GM21360 (cell line): Measurements from ENCODE around the gene RYR1.
"Not testable (repeated sequence)": the region's sequence is repeated elsewhere in the genome, so short reads cannot be mapped to it uniquely, and the experiment has no call there.

ENCODE experiments used
- ATAC-seq: cut with Tn5 transposase; IDR thresholded peaks from one replicate; pipeline ENCODE4 v1.9.1; 2021; ENCODE audit warnings: mild to moderate bottlenecking, moderate library complexity; ENCODE audit not compliant: unreplicated experiment

RYR1 gene

DNA sequence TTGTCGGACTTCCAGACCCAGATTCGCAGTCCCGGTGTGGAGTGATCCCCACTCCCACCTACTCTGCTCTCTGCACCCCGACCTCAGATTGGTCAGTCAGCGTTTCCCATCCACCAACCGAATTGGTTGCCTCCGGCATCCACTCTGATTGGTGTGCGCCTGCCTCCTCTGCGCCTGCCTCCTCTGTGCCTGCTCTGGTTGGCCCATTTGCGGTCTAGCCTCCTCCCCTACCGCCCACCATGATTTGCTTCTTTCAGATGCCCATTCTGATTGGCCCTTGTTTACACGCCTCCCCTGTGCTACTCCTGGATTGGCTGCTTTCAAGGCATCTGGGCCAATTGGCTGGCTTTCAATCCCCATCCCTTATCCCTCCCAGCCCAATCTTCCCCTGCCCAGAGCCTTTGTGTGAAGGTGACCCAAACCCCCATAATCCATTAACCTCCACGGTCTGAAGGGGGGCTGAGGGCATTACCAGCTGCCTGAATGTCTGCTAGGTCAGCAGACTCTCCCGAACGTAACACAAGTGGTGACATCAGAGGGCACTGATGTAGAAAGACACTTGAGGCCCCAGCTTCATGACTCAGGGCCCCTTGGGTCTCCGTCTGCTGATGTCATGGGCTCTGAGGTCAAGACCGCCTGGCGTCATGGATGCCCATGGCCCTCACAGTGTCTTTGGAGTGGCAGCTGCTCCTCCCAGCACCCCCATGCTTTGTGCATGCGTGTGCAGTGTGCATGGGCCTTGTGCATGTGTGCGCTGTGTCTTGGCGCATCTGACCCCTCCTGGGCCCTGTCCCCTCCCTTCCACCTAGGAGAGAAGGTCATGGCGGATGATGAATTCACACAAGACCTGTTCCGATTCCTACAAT is 103.8 kb downstream of the RYR1 start:
- ATAC-seq: no peak

DNA sequence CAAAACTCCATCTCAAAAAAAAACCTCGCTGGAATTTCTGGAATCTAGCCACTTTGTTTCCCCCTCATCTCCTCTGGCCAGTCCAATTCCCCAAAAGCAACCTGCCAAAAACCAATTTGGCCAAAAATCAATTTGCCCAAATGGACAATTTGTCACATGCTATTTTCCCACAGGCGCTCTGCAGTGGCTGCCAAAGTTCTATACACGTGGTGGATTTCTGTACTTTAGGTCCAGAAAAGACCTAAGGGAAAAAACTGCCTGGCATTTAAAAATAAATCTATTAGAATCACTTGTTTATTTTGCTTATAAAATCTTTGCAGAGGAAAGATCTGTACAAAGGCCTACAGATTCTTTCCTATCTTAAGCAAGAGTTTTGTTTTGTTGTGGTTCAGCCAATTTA is 104.9 kb downstream of the RYR1 start:
- ATAC-seq: no peak

DNA sequence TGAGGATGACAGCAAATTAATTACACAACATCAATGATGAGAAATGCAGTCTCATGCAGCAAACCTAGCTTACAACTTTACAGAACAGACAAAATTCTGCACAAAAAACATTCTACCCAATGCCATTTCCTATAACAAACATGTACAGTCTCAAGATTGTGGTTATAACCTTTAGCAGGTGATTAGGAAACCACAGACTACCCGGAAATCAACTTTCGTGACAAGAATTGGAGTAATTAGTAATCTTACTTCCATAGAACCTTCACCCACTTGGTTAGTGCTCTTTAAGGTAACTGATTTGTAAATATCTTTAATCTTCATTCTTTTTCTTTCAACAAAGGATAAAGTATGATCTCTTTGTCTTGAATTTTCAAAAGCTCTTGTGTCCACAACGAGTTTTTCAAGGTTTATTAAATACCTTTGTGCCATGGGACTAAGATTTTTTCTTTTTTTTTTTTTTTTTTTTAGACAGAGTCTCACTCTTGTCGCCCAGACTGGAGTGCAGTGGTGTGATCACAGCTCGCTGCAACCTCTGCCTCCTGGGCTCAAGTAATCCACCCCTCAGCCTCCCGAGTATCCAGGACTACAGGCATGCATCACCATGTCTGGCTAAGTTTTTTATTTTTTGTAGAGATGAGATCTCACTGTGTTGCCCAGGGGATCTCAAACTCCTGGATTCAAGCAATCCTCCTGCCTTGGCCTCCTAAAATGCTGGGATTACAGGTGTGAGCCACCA is 105.5 kb downstream of the RYR1 start:
- ATAC-seq: no peak

DNA sequence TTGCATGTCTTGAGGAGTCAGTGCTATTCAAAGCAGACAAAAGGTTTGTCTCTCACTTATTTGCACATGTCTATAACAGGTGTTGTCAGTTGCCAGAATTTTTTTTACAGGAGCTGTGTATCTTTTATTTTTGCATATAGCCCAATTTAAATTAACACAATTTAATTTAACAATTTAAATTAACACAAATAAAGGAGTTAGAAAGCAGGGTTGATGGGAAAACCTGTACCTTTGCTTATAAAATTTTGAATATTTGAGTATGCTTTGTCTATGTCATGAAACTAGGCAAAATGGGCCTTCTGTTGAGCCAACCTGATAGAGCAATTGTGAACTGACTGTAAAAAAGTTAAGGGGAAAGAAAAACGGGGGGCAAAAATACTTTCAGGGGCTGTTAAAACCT is 106.3 kb downstream of the RYR1 start:
- no peak for ATAC-seq

DNA sequence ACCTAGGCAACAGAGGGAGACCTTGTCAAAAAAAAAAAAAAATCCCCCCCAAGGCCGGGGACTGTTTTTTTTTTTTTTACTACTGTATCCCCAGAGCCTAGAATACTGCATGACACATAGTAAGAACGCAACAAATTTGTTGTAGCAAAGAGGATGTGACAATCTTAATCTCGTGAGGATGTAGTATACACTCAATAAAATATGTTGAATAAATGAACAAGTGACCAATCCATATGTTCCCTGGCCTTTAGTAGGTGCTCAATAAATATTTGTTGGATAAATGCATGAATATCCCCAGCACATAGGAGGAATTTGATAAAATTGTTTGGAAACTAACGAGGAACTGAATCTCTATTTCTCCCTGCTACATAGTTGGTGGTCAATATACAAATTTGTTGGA is 108.5 kb downstream of the RYR1 start:
- no peak for ATAC-seq

DNA sequence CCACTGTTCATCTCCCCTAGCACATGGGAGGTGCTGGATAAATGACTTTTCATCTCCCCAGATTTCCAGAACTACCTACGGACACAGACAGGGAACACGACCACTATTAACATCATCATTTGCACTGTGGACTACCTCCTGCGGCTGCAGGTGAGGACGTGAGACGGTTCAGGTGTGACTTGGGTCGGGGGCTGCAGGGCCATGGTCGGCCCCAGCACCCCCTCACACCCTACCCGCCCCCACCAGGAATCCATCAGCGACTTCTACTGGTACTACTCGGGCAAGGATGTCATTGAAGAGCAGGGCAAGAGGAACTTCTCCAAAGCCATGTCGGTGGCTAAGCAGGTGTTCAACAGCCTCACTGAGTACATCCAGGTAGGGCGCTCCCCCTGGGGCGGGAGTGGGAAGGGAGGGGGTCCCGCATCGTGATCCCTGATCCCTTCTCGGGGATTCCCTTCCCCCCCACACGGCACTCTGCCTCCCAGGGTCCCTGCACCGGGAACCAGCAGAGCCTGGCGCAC is 109.9 kb downstream of the RYR1 start:
- no peak for ATAC-seq

DNA sequence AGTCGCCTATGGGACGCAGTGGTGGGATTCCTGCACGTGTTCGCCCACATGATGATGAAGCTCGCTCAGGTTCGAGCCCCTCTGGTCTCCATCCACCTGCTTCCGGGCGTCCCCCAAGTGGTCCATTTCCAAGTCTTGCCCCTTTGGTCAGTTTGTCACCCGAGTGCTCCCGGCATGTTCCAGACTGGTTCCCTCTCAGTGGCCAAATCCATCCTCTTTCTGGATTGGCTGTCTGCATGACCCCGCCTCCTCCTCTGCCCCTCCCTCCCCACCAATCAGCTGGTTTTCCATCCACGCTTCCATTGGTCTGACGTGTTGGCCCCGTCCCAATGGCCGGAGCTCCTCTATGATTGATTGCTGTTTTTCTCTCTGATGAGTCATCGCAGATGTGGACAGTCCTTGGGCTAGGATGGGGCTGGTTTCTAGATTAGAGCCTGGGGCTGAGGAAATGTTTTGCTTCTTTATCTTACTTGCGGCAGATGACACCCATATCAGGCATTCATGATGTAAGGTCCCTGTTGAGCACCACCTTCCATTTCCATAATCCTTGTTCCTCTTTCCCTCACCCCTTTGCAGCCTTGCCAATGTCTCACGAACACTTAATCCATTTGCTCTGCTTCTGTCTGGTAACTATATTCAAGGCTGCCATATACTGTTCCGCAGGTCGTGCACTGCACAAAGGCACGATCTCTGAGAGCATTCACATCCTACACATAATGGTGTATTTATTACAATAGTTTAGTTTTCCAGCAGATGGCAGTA is 110.5 kb downstream of the RYR1 start:
- ATAC-seq: no peak

DNA sequence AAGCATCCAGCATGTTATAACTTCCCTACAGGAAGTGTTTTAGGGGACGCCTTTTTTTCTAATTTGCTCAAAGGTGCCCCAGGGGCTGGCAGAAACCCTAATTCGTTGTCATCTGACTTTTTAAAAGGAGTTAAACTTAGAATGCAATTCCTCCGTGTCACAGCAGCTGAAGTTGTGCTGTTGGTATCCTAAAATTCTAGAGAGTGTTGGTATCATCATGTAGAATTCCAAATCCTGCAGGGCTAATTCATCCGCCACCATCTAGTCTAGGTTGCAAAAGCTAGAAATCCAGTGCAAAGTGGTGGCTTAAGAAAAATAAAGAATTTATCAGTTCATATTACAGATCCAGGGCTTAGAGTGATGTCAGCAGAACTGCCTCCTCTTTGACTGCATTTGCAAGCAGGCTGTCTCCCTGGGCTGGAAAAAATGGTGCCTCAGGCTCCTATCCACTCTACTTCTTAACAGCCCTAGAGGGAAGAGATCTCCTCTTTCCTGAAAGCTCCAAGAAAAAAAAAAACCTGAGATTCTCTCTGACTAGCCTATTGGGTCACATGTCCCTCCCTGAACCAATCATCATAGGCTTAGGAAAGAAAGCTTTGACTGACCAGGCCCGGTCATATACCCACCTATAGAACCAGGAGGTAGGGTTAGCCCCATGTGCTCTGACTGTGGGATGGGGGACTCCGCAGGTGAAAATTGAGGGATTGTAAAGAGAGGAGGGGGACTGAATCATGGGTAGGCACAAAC is 111.3 kb downstream of the RYR1 start:
- no peak for ATAC-seq

DNA sequence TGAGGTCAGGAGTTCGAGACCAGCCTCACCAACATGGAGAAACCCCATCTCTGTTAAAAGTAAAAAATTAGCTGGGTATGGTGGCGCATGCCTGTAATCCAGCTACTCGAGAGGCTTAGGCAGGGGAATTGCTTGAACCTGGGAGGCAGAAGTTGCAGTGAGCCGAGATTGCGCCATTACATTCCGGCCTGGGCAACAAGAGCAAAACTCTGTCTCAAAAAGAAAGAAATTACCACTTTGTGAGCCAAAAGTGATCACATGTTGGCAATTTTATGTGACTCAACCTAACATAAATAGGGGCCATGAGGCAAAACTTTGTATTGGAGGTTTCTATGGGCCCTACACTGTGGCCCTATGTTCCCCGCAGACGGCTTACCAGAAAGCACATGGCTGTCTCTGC is 112.1 kb downstream of the RYR1 start:
- ATAC-seq: no peak

DNA sequence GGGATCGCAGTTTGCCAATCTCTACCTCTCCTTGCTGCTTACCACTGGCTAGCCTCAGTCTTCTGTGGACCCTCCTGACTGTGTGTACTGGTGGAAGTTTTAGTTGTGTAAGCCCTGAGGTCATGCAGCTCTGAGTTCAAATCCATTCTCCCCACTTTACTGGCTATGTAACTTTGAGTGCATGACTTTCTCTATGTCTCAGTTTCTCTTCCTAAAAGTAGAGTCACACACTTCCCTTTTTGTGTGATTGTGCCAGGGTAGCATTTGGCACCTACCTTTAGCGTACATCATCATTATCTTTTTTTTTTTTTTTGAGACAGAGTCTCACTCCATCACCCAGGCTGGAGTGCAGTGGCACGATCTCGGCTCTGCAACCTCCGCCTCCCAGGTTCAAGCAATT is 113.9 kb downstream of the RYR1 start:
- no peak for ATAC-seq

DNA sequence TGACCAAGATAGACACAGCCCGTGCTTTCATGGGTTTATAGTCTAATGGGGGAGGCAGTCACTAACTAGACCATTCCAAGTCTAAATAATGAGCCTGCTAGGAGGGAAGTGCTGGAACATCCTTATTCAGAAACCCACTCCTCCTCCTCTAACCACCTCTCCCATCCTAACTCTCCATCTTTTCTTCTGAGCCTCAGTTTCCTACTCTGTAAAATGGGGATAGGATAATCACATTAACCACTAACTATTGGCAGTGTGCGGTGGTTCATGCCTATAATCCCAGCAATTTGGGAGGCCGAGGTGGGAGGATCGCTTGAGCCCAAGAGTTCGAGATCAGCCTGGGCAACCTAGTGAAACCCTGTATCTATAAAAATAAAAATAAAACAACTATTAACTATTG is 115.6 kb downstream of the RYR1 start:
- ATAC-seq: no peak

DNA sequence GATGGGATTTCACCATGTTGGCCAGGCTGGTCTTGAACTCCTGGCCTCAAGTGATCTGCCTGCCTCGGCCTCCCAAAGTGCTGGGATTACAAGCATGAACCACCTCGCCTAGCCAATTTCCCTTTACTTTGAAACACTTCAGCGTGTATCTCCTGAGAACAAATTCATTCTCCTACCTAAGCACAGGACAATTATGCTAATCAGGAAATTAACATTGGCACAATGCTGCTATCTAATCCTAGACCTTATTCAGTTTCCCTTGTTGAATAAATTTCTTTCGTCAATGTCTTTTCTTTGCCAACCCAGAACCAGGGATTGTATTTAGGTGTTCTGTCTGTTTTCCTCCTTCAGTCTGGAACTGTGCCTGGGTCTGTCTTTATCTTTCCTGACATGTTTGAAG is 116.5 kb downstream of the RYR1 start:
- ATAC-seq: no peak

DNA sequence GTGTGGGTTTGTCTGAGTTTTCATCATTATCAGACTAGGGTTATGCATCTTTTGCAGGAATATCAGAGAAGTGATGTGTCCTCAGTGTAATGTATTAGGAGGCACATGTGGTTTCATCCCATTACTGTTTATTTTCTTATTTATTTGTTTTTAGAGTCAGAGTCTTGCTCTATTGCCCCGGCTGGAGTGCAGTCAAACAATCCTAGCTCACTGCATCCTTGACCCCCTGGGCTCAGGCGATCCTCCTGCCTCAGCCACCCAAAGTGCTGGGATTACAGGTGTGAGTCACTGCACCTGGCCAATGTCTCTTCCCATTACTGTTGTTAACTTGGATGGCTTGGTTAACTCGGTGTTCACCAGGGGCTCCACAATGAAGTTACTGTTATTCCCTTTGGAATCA is 116.9 kb downstream of the RYR1 start:
- no peak for ATAC-seq

DNA sequence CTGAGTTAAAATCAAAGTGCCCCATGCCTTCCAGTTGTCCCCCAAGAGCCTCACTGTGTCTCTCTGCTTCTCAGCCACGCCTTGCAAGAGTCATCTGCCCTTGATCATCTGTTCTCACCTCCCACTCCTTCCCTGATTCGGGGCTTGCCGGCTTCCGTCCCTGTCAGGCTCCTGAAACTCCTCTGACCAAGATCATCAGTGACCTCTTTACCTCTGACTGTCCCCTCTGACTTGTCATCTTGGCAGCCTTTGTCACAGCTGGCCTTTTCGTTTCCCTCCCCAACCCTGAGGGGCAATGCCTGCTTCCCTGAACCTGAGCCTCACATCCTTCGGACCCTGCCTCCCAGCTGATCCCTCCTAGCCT is 117.9 kb downstream of the RYR1 start:
- no peak for ATAC-seq

DNA sequence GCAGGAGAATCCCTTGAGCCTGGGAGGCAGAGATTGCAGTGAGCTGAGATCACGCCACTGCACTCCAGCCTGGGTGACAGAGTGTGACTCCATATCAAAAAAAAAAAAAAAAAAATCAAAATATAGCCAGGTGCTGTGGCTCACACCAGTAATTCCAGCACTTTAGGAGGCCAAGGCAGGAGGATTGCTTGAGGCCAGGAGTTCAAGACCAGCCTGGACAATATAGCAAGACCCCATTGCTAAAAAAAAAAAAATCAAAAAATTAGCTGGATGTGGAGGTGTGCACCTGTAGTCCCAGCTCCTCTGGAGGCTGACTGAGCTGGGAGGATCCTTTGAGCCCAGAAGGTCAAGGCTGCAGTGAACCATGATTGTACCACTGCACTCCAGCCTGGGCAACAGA is 119.7 kb downstream of the RYR1 start:
- not testable (repeated sequence) for ATAC-seq

DNA sequence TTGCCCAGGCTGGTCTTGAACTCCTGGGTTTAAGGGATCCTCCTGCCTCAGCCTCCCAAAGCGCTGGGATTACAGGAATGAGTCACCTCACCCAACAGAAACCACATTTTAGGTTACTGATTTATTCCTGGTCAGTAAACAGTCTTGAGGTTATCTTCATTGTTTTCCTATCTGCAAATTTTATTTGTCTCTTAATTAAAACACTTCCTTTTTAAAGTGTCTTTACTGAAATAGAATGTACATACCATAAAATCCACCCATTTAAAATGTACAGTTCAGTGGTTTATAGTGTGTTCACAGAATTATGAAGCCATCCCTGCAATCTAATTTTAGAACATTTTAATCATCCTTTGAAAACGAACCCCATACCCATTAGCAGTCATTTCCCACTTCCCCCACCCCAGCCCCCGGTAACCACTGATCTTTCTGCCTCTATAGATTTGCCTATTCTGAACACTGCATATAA is 121.2 kb downstream of the RYR1 start:
- ATAC-seq: no peak

DNA sequence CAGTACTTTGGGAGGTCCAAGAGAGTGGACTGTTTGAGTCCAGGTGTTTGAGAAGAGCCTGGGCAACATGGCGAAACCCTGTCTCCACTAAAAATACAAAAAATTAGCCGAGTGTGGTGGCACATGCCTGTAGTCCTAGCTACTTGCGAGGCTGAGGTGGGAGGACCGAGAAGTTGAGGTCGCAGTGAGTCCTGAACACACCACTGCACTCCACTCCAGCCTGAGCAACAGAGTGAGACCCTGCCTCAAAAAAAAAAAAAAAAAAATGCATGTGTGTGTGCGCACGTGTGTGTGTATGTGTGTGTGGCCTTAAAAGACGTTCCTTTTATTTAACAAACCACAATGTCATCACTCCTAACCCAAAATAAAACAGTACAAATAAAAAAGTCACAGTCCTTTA is 121.7 kb downstream of the RYR1 start:
- no peak for ATAC-seq

DNA sequence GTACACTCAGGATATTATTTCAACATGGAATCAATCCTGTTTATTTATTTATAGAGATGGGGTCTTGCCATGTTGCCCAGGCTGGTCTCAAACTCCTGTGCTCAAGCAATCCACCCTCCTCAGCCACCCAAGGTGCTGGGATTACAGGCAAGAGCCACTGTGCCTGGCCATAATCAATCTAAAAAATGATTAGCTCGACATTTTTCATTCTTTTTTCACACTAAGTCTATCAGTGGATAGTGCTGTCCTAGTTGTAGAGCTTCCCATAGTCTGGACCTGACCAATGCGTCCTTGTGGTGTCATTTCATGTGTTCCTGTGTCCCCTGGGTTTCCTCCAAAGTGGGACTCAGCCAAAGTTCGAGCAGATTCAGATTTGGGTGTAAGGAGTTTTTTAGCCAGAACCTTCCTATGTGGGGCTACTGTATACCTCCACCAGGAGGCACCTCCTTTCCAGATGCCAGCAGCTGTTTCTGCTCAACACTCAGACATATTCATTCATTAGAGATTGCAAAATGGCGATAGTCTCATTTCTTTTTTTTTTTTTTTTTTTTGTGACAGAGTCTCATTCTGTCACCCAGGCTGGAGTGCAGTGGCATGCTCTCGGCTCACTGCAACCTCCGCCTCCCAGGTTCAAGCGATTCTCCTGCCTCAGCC is 123.2 kb downstream of the RYR1 start:
- no peak for ATAC-seq

DNA sequence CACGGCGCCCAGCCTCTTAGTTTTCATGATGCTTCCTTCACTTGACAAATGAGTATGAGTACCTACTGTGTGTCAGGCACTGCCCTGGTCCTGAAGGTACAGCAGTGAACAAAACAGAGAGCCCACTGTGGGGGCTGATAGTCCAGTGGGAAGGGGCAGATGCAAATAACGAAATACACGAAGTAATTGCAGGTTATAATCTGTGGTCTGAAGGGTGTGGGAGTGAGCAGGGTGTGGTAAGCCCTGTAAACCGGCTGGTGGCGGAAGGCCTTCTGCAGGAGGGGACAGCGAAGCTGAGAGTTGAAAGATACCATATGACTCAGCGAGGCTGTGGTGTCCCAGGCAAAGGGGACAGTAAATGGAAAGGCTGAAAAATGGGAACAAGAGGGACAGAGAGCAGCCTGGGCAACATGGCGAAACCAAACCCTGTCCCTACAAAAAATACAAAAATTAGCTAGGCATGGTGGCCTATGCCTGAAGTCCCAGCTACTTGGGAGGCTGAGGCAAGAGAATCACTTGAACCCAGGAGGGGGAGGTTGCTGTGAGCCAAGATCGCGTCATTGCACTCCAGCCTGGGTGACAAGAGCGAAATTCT is 123.8 kb downstream of the RYR1 start:
- ATAC-seq: no peak

DNA sequence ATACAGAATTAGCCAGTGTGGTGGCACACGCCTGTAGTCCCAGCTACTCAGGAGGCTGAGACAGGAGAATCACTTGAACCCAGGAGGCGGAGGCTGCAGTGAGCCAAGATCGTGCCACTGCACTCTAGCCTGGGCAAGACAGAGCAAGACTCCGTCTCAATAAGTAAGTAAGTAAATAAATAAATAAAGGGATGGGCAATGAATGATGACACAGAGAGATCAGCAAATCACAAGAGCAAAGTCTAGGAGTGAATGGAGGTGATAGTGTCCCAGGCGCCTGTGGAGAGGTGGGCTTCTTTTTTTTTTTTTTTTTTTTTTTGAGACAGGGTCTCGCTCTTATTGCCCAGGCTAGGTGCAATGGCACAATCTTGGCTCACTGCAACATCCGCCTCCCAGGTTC is 125.4 kb downstream of the RYR1 start:
- not testable (repeated sequence) for ATAC-seq
